CD4-positive, alpha-beta T cell (primary cell): ENCODE data around the gene STMND1. TPM values are rescaled to one million over a fixed set of nuclear protein-coding genes. Genes with fewer than 3 reads are reported as not detected.

Experiments used
- ATAC-seq: fragments of 200-7000 bp; cut with Tn5 transposase; one replicate; pipeline ENCODE4 v1.10.0; 2022; ENCODE audit warnings: mild to moderate bottlenecking; ENCODE audit not compliant: poor library complexity
- CTCF ChIA-PET: fragments of 350-600 bp; sonication (Branson Sonifier 250); formaldehyde crosslinking; loops from one replicate; lab custom pipeline; 2021; ENCODE audit warnings: antibody characterized with exemption, inconsistent platforms; lab: Charles Lee
- POLR2A ChIA-PET: fragments of 350-600 bp; sonication (Branson Sonifier 250); formaldehyde crosslinking; loops from one replicate; lab custom pipeline; 2021; ENCODE audit warnings: antibody characterized with exemption, inconsistent platforms; lab: Charles Lee
- DNase-seq, 14 experiments: peaks; one replicate each; pipeline ENCODE4 v3.0.0-alpha.2; 2013 to 2020; ENCODE audit warnings: mixed read lengths in 2 of 14
- H3K27ac ChIP-seq, 2 donors: one replicate each; pipeline versions ENCODE4 v1.5.1 to v1.7.0; 2013; ENCODE audit warnings: low read length in 2 of 2, low read depth in 1 of 2, mild to moderate bottlenecking in 1 of 2
- H3K27me3 ChIP-seq, 2 experiments: 1 replicate in 1 of 2; 2 replicates in 1 of 2; pipeline versions ENCODE4 v1.6.1 to v1.7.0; 2013; ENCODE audit warnings: low read length in 2 of 2, control low read depth in 1 of 2, mild to moderate bottlenecking in 1 of 2, moderate library complexity in 1 of 2; ENCODE audit not compliant: insufficient read depth in 2 of 2, control insufficient read depth in 1 of 2
- H3K36me3 ChIP-seq: one replicate; pipeline ENCODE4 v1.6.1; 2013; ENCODE audit warnings: low read length, control low read depth; ENCODE audit not compliant: insufficient read depth
- H3K4me1 ChIP-seq: one replicate; pipeline ENCODE4 v1.6.1; 2013; ENCODE audit warnings: low read length, control low read depth; ENCODE audit not compliant: insufficient read depth
- H3K4me3 ChIP-seq: one replicate; pipeline ENCODE4 v1.5.1; 2013; ENCODE audit warnings: mild to moderate bottlenecking, low read length, moderate library complexity
- H3K9me3 ChIP-seq, 2 experiments: 1 replicate in 1 of 2; 2 replicates in 1 of 2; pipeline versions ENCODE4 v1.6.1 to v1.7.0; 2013; ENCODE audit warnings: low read length in 2 of 2, mild to moderate bottlenecking in 2 of 2, control low read depth in 1 of 2, moderate library complexity in 1 of 2; ENCODE audit not compliant: control insufficient read depth in 1 of 2, insufficient read depth in 1 of 2
- H3K27ac Mint-ChIP-seq: one replicate; pipeline ENCODE4 v1.8.0; 2020; ENCODE audit warnings: mixed read lengths
- H3K27me3 Mint-ChIP-seq: one replicate; pipeline ENCODE4 v1.8.0; 2021; ENCODE audit warnings: mixed read lengths
- H3K36me3 Mint-ChIP-seq: one replicate; pipeline ENCODE4 v1.8.0; 2021; ENCODE audit warnings: low read depth, mixed read lengths
- H3K4me1 Mint-ChIP-seq: one replicate; pipeline ENCODE4 v1.8.0; 2021; ENCODE audit warnings: low read depth, mixed read lengths
- H3K4me3 Mint-ChIP-seq: one replicate; pipeline ENCODE4 v1.8.0; 2020; ENCODE audit warnings: mild to moderate bottlenecking, mixed read lengths
- H3K9me3 Mint-ChIP-seq: one replicate; pipeline ENCODE4 v1.8.0; 2020; ENCODE audit warnings: mixed read lengths
- intact Hi-C, 2 experiments: fragments of 100-400 bp; cut with DNase I in 1 of 2; cut with micrococcal nuclease in 1 of 2; formaldehyde crosslinking; loops; one replicate each; pipeline versions ENCODE4 v1.15.1 to v1.9.0; 2023 to 2025; cut with DNase I, micrococcal nuclease
- total RNA-seq, 174 experiments: library from RNA in 2 of 174; stranded (reverse) in 2 of 174; gene quantifications; one replicate each; pipeline ENCODE4 v1.2.3 and lab custom pipeline; 2021 to 2026
- TF ChIP-seq, protein P1 (sequence below): fragments of 200-600 bp; IDR thresholded peaks from one replicate; pipeline ENCODE4 v1.8.0; 2022; ENCODE audit warnings: antibody characterized with exemption, mild to moderate bottlenecking

The STMND1 gene
- total RNA-seq, 2 experiments from 2014 or later = not detected

GRCh38 chr6:17120019-17120418 is 18.2 kb downstream of the STMND1 start:
- Mint-ChIP-seq H3K9me3 (no peaks in the 10 kb centered on the region), H3K4me3 (no peak overlapping the region), H3K36me3 (no peaks in the 10 kb centered on the region), H3K27me3 (peaks cover 37% of the 10 kb centered on the region), H3K4me1 (no peaks in the 10 kb centered on the region), H3K27ac (no peak overlapping the region)
- Histone ChIP-seq H3K4me1 (no peaks in the 10 kb centered on the region), H3K9me3 (no peaks in the 10 kb centered on the region), H3K36me3 (no peaks in the 10 kb centered on the region), H3K27ac (no peak overlapping the region), H3K4me3 (no peak overlapping the region), H3K27me3 (peaks cover 0 to under 1% of the 10 kb centered on the region in 2 experiments)
- ChIA-PET POLR2A (no interaction called here), CTCF (no interaction called here)
- ATAC-seq = no peak
- no peak for DNase-seq
- intact Hi-C loops = no loop called here
- TF ChIP-seq, protein P1, sequence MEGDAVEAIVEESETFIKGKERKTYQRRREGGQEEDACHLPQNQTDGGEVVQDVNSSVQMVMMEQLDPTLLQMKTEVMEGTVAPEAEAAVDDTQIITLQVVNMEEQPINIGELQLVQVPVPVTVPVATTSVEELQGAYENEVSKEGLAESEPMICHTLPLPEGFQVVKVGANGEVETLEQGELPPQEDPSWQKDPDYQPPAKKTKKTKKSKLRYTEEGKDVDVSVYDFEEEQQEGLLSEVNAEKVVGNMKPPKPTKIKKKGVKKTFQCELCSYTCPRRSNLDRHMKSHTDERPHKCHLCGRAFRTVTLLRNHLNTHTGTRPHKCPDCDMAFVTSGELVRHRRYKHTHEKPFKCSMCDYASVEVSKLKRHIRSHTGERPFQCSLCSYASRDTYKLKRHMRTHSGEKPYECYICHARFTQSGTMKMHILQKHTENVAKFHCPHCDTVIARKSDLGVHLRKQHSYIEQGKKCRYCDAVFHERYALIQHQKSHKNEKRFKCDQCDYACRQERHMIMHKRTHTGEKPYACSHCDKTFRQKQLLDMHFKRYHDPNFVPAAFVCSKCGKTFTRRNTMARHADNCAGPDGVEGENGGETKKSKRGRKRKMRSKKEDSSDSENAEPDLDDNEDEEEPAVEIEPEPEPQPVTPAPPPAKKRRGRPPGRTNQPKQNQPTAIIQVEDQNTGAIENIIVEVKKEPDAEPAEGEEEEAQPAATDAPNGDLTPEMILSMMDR = no peak

DNA sequence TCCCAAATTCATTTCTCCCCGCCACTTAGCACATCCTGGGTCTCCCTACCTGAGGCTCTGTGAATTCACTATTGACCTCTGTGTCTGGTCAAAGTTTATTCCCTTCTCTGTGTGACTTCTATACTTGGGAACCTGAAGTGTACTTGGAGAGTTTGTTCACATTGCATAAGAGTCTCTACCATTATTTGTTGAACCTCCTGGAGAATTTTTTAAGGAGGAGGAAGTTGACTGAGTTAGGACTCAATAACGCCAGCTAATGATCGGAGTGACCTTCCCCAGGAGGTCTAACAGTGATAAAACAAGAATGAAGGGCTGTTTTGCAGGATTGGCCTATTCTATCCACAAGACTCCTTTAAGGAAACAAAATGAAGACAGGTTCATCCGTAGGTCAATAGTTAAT is 23.6 kb downstream of the STMND1 start:
- H3K4me1 ChIP-seq = no peaks in the 10 kb centered on the region
- H3K4me3 ChIP-seq = no peak overlapping the region
- intact Hi-C loops = no loop called here
- Mint-ChIP-seq H3K9me3 (no peaks in the 10 kb centered on the region), H3K27ac (no peak overlapping the region), H3K27me3 (peaks cover 25% of the 10 kb centered on the region), H3K4me3 (no peak overlapping the region), H3K36me3 (no peaks in the 10 kb centered on the region), H3K4me1 (no peaks in the 10 kb centered on the region)
- peaks cover 0 to 5% of the 10 kb centered on the region in 2 experiments for H3K9me3 ChIP-seq
- no peak for DNase-seq
- ChIA-PET CTCF (no interaction called here), POLR2A (no interaction called here)
- H3K27me3 ChIP-seq = peaks cover 0 to 3% of the 10 kb centered on the region in 2 experiments
- no peak overlapping the region for H3K27ac ChIP-seq
- no peak for ATAC-seq
- H3K36me3 ChIP-seq = no peaks in the 10 kb centered on the region
- TF ChIP-seq, protein P1 = no peak

DNA sequence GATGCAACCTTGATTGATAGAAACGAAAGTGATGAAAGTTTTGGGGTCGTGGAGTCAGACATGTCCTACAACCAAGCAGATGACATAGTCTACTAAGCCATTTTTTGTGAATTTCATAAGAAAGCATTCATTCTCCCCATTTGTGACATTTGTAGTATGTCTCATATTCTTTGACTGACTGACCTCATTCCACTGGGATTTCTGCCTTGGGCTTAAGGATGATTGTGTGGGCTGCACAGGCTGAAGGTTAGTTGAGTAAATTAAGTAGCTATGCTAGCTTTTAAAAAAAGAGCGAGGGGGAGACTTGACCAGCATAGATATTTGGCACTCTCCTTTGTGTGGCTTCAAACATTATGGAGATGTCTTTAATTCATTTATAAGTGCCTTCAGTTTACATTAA is 28.9 kb downstream of the STMND1 start:
- ChIA-PET CTCF (no interaction called here), POLR2A (no interaction called here)
- intact Hi-C loops = no loop called here
- Mint-ChIP-seq H3K27ac (no peak overlapping the region), H3K36me3 (no peaks in the 10 kb centered on the region), H3K9me3 (peaks cover 11% of the 10 kb centered on the region), H3K4me1 (no peaks in the 10 kb centered on the region), H3K27me3 (peaks cover 35% of the 10 kb centered on the region), H3K4me3 (no peak overlapping the region)
- ATAC-seq = no peak
- no peaks in the 10 kb centered on the region for H3K36me3 ChIP-seq
- H3K4me3 ChIP-seq = no peak overlapping the region
- H3K27ac ChIP-seq = no peak overlapping the region
- H3K27me3 ChIP-seq = peaks cover 5% of the 10 kb centered on the region in 2 experiments
- H3K4me1 ChIP-seq = no peaks in the 10 kb centered on the region
- no peak for DNase-seq
- TF ChIP-seq, protein P1 = no peak
- H3K9me3 ChIP-seq = peaks cover 11 to 16% of the 10 kb centered on the region in 2 experiments
